ENCODE measurements around the gene OR4F6. TPM values are rescaled to one million over a fixed set of nuclear protein-coding genes. Genes with fewer than 3 reads are reported as not detected.

The OR4F6 gene
- total RNA-seq, 1 donor from 2014 or later: not detected

- no peak for TF ChIP-seq EZH2phosphoT487 (IDR thresholded peaks at IDR 0.05)
- TF ChIP-seq CTCF (IDR thresholded peaks at IDR 0.05): no peak
- TF ChIP-seq EZH2 (IDR thresholded peaks at IDR 0.05): no peak
Observed at GRCh38 chr15:101803676-101804075, 367 bp downstream of the OR4F6 start.

GRCh38 chr15:101804375-101804774, 1.1 kb downstream of the OR4F6 start:
- H3K4me1 Mint-ChIP-seq: no peaks in the 10 kb centered on the region
- H4K20me1 ChIP-seq (ENCODE audit: low read depth): no peaks in the 10 kb centered on the region
- TF ChIP-seq EZH2phosphoT487 (IDR thresholded peaks at IDR 0.05) (no peak), CTCF (IDR thresholded peaks at IDR 0.05) (no peak), EZH2 (IDR thresholded peaks at IDR 0.05) (no peak)
- H3K4me3 ChIP-seq: no peak overlapping the region
- H3K4me2 ChIP-seq: no peak overlapping the region
- no peaks in the 10 kb centered on the region for H3K27me3 Mint-ChIP-seq (ENCODE audit: insufficient read depth, low read depth)
- H3K27ac ChIP-seq: no peak overlapping the region
- no peak overlapping the region for H3K27ac Mint-ChIP-seq
- H3K27me3 ChIP-seq: no peaks in the 10 kb centered on the region
- no peak overlapping the region for H2AFZ ChIP-seq (replicated peaks)
- H3F3A ChIP-seq (ENCODE audit: low read depth): no peaks in the 10 kb centered on the region
- no peak overlapping the region for H3K9ac ChIP-seq
- DNase-seq (ENCODE audit: low spot score): no peak
- H3K4me1 ChIP-seq: no peaks in the 10 kb centered on the region
- no peaks in the 10 kb centered on the region for H3K9me3 ChIP-seq (ENCODE audit: low read depth)
- no peak overlapping the region for H3K4me3 Mint-ChIP-seq
- no peaks in the 10 kb centered on the region for H3K9me3 Mint-ChIP-seq
- no peaks in the 10 kb centered on the region for H3K36me3 Mint-ChIP-seq
- H3K36me3 ChIP-seq: no peaks in the 10 kb centered on the region
- H3K79me2 ChIP-seq (ENCODE audit: low read depth): no peaks in the 10 kb centered on the region

More at GRCh38 chr15:101803676-101804075, 367 bp downstream of the OR4F6 start:
- H3K9me3 Mint-ChIP-seq: no peaks in the 10 kb centered on the region
- Histone ChIP-seq H3K9me3 (ENCODE audit: low read depth) (no peaks in the 10 kb centered on the region), H2AFZ (replicated peaks) (no peak overlapping the region), H4K20me1 (ENCODE audit: low read depth) (no peaks in the 10 kb centered on the region), H3K36me3 (no peaks in the 10 kb centered on the region), H3K27ac (no peak overlapping the region), H3K27me3 (no peaks in the 10 kb centered on the region), H3F3A (ENCODE audit: low read depth) (no peaks in the 10 kb centered on the region), H3K4me3 (no peak overlapping the region), H3K79me2 (ENCODE audit: low read depth) (no peaks in the 10 kb centered on the region), H3K9ac (no peak overlapping the region), H3K4me2 (no peak overlapping the region), H3K4me1 (no peaks in the 10 kb centered on the region)
- no peak overlapping the region for H3K27ac Mint-ChIP-seq
- no peaks in the 10 kb centered on the region for H3K27me3 Mint-ChIP-seq (ENCODE audit: insufficient read depth, low read depth)
- H3K36me3 Mint-ChIP-seq: no peaks in the 10 kb centered on the region
- H3K4me3 Mint-ChIP-seq: no peak overlapping the region
- no peaks in the 10 kb centered on the region for H3K4me1 Mint-ChIP-seq
- DNase-seq (ENCODE audit: low spot score): no peak

GRCh38 chr15:101804941-101805340, 1.6 kb downstream of the OR4F6 start:
- H3K36me3 Mint-ChIP-seq: no peaks in the 10 kb centered on the region

More at GRCh38 chr15:101804941-101805340, 1.6 kb downstream of the OR4F6 start:
- no peaks in the 10 kb centered on the region for H3K4me1 ChIP-seq
- H3F3A ChIP-seq (ENCODE audit: low read depth): no peaks in the 10 kb centered on the region
- no peak overlapping the region for H3K4me3 Mint-ChIP-seq
- no peaks in the 10 kb centered on the region for H4K20me1 ChIP-seq (ENCODE audit: low read depth)
- no peak overlapping the region for H3K4me2 ChIP-seq
- H3K27me3 Mint-ChIP-seq (ENCODE audit: insufficient read depth, low read depth): no peaks in the 10 kb centered on the region
- no peak overlapping the region for H2AFZ ChIP-seq (replicated peaks)
- H3K27me3 ChIP-seq: no peaks in the 10 kb centered on the region
- H3K9me3 ChIP-seq (ENCODE audit: low read depth): no peaks in the 10 kb centered on the region
- TF ChIP-seq EZH2phosphoT487 (IDR thresholded peaks at IDR 0.05): no peak
- TF ChIP-seq EZH2 (IDR thresholded peaks at IDR 0.05): no peak
- no peak for TF ChIP-seq CTCF (IDR thresholded peaks at IDR 0.05)
- no peaks in the 10 kb centered on the region for H3K79me2 ChIP-seq (ENCODE audit: low read depth)
- no peaks in the 10 kb centered on the region for H3K4me1 Mint-ChIP-seq
- no peak overlapping the region for H3K27ac Mint-ChIP-seq
- no peak overlapping the region for H3K4me3 ChIP-seq
- H3K27ac ChIP-seq: no peak overlapping the region
- no peaks in the 10 kb centered on the region for H3K9me3 Mint-ChIP-seq
- H3K36me3 ChIP-seq: no peaks in the 10 kb centered on the region
- H3K9ac ChIP-seq: no peak overlapping the region
- DNase-seq (ENCODE audit: low spot score): no peak
